Choroid plexus epithelial cell (primary cell): ENCODE results near the gene HELT.

Source experiments
- DNase-seq: peaks from one replicate; pipeline ENCODE4 v3.0.0-alpha.2; 2010; ENCODE audit warnings: low read depth
- H3K4me3 ChIP-seq: 2 replicates; pipeline ENCODE4 v1.5.1; 2011; ENCODE audit warnings: low read depth, mild to moderate bottlenecking, control low read depth, low read length, moderate library complexity
- CTCF ChIP-seq: conservative IDR thresholded peaks from 2 replicates; pipeline ENCODE4 v1.5.1; 2011; ENCODE audit warnings: low read depth, mild to moderate bottlenecking, control low read depth, inconsistent platforms, low read length, moderate library complexity

The HELT gene

GRCh38 chr4:185062606-185063005, 44.3 kb downstream of the HELT start:
- DNase-seq = no peak
- no peak overlapping the region for H3K4me3 ChIP-seq
- no peak for TF ChIP-seq CTCF

- no peak for DNase-seq
- no peak for TF ChIP-seq CTCF
- H3K4me3 ChIP-seq = no peak overlapping the region
Measured at GRCh38 chr4:185066179-185066578, 47.9 kb downstream of the HELT start.

- H3K4me3 ChIP-seq = no peak overlapping the region
- no peak for TF ChIP-seq CTCF
- no peak for DNase-seq
Measured at GRCh38 chr4:185068837-185069236, 50.5 kb downstream of the HELT start.
